Spleen (tissue), 7 donors: ENCODE results near the gene U2AF2.
"Not testable (repeated sequence)": the region's sequence is repeated elsewhere in the genome, so short reads cannot be mapped to it uniquely, and the experiment has no call there.

Experiments used
- CTCF ChIP-seq, 11 experiments: fragments of 200-600 bp in 7 of 11; fragments of 450-650 bp in 4 of 11; sonication (generic) in 4 of 11; IDR thresholded peaks in 8 of 11; conservative IDR thresholded peaks in 3 of 11; 1 replicate in 7 of 11; 2 replicates in 4 of 11; pipeline versions ENCODE4 v1.4.0 to v1.8.0; 2016 to 2021; ENCODE audit warnings: antibody characterized with exemption in 11 of 11, inconsistent platforms in 4 of 11, mild to moderate bottlenecking in 1 of 11
- POLR2A ChIP-seq, 3 donors: fragments of 450-650 bp; IDR thresholded peaks; one replicate each; pipeline ENCODE4 v1.5.1; 2017; ENCODE audit warnings: antibody characterized with exemption in 3 of 3, mild to moderate bottlenecking in 1 of 3
- donor health status: DM: no; HTN: no; CAD: no; lungs with moderate emphysema.
- donor health status: DM: no; HTN: no; CAD: no.
- donor health status: DM: no; HTN: no; CAD: no.

- not testable (repeated sequence) for TF ChIP-seq CTCF (IDR thresholded peaks at IDR 0.05 in 8 of 11, conservative IDR thresholded peaks at IDR 0.05 in 3 of 11); POLR2A (IDR thresholded peaks at IDR 0.05)
Measured at GRCh38 chr19:55717879-55718711, 63.3 kb downstream of the U2AF2 start.
